ENCODE results near the gene ADAM17.

DNA sequence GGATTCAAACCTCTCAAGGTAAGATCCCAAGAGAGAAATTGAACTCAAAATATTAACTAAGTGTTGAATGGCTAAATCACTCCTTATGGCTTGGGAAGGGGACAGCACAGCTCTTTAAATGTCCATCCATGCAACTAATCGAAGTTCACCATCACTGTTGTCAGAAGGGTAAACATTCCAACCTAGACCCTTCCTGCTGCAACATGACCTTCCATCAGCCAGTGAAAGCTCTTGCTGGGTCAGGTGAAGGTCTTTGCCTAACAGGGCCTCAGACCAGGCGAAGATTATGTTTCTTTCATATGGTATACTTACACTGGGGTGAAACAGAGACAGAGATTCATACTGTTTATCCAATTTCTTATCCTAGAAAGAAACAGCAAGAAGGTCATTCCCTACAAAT, 64.8 kb downstream of the ADAM17 start:
- TF ChIP-seq, protein P1, sequence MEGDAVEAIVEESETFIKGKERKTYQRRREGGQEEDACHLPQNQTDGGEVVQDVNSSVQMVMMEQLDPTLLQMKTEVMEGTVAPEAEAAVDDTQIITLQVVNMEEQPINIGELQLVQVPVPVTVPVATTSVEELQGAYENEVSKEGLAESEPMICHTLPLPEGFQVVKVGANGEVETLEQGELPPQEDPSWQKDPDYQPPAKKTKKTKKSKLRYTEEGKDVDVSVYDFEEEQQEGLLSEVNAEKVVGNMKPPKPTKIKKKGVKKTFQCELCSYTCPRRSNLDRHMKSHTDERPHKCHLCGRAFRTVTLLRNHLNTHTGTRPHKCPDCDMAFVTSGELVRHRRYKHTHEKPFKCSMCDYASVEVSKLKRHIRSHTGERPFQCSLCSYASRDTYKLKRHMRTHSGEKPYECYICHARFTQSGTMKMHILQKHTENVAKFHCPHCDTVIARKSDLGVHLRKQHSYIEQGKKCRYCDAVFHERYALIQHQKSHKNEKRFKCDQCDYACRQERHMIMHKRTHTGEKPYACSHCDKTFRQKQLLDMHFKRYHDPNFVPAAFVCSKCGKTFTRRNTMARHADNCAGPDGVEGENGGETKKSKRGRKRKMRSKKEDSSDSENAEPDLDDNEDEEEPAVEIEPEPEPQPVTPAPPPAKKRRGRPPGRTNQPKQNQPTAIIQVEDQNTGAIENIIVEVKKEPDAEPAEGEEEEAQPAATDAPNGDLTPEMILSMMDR (IDR thresholded peaks at IDR 0.05) = no peak
- no peak for TF ChIP-seq EZH2phosphoT487 (IDR thresholded peaks at IDR 0.05; ENCODE audit: borderline replicate concordance, low read depth)
